D721Med (cell line): Measurements from ENCODE around the gene PRLH.
"Not testable (repeated sequence)": the region's sequence is repeated elsewhere in the genome, so short reads cannot be mapped to it uniquely, and the experiment has no call there.

Experiments
- DNase-seq: peaks from one replicate; pipeline ENCODE4 v3.0.0; 2011; ENCODE audit warnings: low spot score; ENCODE audit not compliant: insufficient read length
- FAIRE-seq: peaks from 2 replicates; lab custom pipeline; 2011; peaks lifted over from hg19 to GRCh38; lab: Jason Lieb, UNC
- TF ChIP-seq, protein P1 (sequence below): IDR thresholded peaks from 2 replicates; pipeline ENCODE4 v1.5.1; 2012; ENCODE audit warnings: mild to moderate bottlenecking, control low read depth; ENCODE audit not compliant: insufficient read depth; ENCODE audit errors: missing control alignments

PRLH gene

GRCh38 chr2:237593596-237594320, 27.4 kb downstream of the PRLH start:
- DNase-seq (no peak), FAIRE-seq (no peak)
- TF ChIP-seq, protein P1, sequence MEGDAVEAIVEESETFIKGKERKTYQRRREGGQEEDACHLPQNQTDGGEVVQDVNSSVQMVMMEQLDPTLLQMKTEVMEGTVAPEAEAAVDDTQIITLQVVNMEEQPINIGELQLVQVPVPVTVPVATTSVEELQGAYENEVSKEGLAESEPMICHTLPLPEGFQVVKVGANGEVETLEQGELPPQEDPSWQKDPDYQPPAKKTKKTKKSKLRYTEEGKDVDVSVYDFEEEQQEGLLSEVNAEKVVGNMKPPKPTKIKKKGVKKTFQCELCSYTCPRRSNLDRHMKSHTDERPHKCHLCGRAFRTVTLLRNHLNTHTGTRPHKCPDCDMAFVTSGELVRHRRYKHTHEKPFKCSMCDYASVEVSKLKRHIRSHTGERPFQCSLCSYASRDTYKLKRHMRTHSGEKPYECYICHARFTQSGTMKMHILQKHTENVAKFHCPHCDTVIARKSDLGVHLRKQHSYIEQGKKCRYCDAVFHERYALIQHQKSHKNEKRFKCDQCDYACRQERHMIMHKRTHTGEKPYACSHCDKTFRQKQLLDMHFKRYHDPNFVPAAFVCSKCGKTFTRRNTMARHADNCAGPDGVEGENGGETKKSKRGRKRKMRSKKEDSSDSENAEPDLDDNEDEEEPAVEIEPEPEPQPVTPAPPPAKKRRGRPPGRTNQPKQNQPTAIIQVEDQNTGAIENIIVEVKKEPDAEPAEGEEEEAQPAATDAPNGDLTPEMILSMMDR: no peak

DNA sequence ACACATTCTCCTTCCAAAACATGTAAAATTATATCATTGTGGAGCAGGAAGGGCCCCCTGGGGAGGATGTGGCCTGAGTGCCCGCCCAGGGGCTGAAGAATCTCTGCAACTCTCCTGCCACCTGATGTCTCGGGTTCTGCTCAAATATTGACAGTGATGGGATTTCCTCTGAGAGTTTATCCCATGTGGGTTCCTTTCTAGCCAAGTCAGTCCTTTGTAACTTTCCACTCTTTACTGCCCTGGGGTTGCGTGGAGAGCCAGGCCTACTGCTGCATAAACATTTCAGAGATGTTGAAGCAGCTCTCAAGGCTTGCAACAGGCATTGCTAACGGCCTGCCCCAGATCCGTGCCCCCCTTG, 28.1 kb downstream of the PRLH start:
- TF ChIP-seq, protein P1: no peak
- no peak for FAIRE-seq
- DNase-seq: no peak

DNA sequence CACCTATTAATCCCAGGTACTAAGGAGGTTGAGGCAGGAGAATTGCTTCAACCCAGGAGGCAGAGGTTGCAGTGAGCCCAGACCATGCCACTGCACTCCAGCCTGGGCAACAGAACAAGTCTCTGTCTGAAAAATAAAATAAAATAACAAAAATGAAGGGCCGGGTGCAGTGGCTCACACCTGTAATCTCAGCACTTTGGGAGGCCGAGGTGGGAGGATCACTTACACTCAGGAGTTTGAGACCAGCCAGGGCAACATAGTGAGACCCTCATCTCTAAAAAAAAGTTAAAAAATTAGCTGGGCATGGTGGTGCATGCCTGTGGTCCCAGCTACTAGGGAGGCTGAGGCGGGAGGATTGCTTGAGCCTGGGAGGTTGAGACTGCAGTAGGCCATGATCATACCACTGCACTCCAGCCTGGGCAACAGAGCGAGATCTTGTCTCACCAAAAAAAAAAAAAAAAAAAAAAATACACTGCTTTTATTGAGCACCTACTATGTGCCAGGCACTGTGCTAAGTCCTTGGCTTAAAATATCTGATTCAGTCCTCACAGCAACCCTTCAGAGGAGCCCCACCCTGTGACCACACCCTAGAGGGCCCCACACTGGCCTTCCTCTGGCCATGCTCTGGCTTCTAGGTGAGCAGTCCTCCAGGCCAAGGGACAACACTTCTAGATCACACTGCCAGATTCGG, 29.6 kb downstream of the PRLH start:
- FAIRE-seq, DNase-seq: not testable (repeated sequence)

- DNase-seq (no peak), FAIRE-seq (no peak)
- TF ChIP-seq, protein P1: no peak
Observed at GRCh38 chr2:237596520-237597195, 30.3 kb downstream of the PRLH start.

DNA sequence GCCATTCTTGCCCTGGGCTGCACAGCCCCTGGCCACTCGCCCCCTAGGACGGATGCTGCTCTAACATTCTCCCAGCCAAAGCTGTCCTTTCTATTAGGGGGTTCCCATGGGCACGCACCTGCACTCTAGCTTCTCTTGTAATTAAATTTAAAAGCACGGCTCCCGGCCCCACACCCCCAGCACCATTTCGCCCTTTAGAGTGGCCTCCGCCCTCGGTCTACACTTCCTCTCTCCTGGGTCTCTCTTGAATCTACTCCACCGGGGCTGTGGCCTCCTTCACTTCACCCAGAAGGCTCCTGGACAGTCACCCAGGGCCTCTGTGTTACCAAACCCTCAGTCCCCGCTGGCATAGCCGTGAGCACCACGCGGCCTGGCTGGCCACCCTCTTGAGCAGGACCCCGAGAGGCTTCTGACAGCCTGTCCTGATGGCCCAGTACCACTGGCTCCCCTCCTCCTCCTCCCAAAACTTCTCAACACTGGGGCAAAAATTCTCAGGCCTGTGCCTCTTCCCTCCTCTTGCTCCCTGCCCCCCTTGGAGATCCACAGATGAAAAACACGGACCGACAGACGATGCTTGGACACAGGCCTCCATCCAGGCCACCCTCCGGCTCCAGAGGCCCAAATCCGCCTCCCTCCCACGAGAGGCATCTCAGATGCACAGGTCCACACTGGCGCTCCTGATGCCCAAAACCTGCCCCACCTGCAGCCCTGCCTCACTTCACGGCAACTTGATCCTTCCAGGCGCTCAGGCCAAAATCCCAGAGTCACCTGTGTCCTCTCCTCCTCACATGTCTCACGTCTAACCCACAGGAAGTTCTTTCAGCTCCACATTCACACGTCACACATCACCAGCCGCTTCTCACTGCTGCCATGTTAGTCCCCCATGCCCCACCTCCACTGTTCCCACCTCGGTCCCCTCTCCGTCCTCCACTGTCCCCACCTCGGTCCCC, 31.1 kb downstream of the PRLH start:
- FAIRE-seq (no peak), DNase-seq (no peak)
- TF ChIP-seq, protein P1: no peak

GRCh38 chr2:237598468-237599208, 32.3 kb downstream of the PRLH start:
- peak; percentile 64 for DNase-seq
- FAIRE-seq: peak; percentile 66
- TF ChIP-seq, protein P1: no peak
